Brain microvascular endothelial cell (primary cell): ENCODE measurements around the gene CLUH.

Experiments used
- DNase-seq: peaks from one replicate; pipeline ENCODE4 v3.0.0-alpha.2; 2020
- H3K27ac ChIP-seq: fragments of 250-450 bp; sonication (Bioruptor Pico); 2 replicates; pipeline ENCODE4 v1.5.1; 2020; ENCODE audit warnings: mild to moderate bottlenecking, moderate library complexity
- H3K27me3 ChIP-seq: fragments of 250-450 bp; sonication (Bioruptor Pico); replicated peaks from 2 replicates; pipeline ENCODE4 v1.5.1; 2020; ENCODE audit warnings: mild to moderate bottlenecking
- H3K36me3 ChIP-seq: fragments of 250-450 bp; sonication (Bioruptor Pico); replicated peaks from 2 replicates; pipeline ENCODE4 v1.5.1; 2020; ENCODE audit warnings: mild to moderate bottlenecking
- H3K4me3 ChIP-seq: 2 replicates; pipeline ENCODE4 v1.5.1; 2011; ENCODE audit warnings: low read depth, mild to moderate bottlenecking, control low read depth, low read length, moderate library complexity
- CTCF ChIP-seq: IDR thresholded peaks from 2 replicates; pipeline ENCODE4 v1.5.1; 2011; ENCODE audit warnings: low read depth, mild to moderate bottlenecking, moderate library complexity, low read length, control low read depth, inconsistent platforms; ENCODE audit errors: missing control alignments
- in situ Hi-C: cut with HindIII; loops from 2 replicates; pipeline ENCODE4 v1.10.0; 2017; ENCODE audit warnings: low sequenced_read_pairs, low pct_ligation_motif_present

The CLUH gene

GRCh38 chr17:2723997-2724783, 12.6 kb upstream of the CLUH start:
- H3K36me3 ChIP-seq: no peaks in the 10 kb centered on the region
- in situ Hi-C loops: no loop called here
- no peak overlapping the region for H3K27ac ChIP-seq
- TF ChIP-seq CTCF: no peak
- H3K27me3 ChIP-seq: peaks cover 22% of the 10 kb centered on the region
- no peak overlapping the region for H3K4me3 ChIP-seq
- no peak for DNase-seq

GRCh38 chr17:2723505-2723996, 12.0 kb upstream of the CLUH start:
- in situ Hi-C loops: no loop called here
- H3K27ac ChIP-seq: no peak overlapping the region
- no peaks in the 10 kb centered on the region for H3K36me3 ChIP-seq
- TF ChIP-seq CTCF: no peak
- no peak overlapping the region for H3K4me3 ChIP-seq
- peaks cover 22% of the 10 kb centered on the region for H3K27me3 ChIP-seq
- no peak for DNase-seq

GRCh38 chr17:2722611-2723010, 11.0 kb upstream of the CLUH start:
- Histone ChIP-seq H3K27me3 (peaks cover 22% of the 10 kb centered on the region), H3K27ac (no peak overlapping the region), H3K4me3 (no peak overlapping the region), H3K36me3 (no peaks in the 10 kb centered on the region)
- no peak for DNase-seq
- in situ Hi-C loops: no loop called here
- no peak for TF ChIP-seq CTCF

GRCh38 chr17:2721603-2722002, 10.0 kb upstream of the CLUH start:
- TF ChIP-seq CTCF: no peak

GRCh38 chr17:2719861-2720260, 8.3 kb upstream of the CLUH start:
- in situ Hi-C loops: no loop called here
- no peak for DNase-seq
- Histone ChIP-seq H3K4me3 (no peak overlapping the region), H3K27ac (no peak overlapping the region), H3K36me3 (no peaks in the 10 kb centered on the region), H3K27me3 (peaks cover 15% of the 10 kb centered on the region)
- TF ChIP-seq CTCF: no peak

More at GRCh38 chr17:2721603-2722002, 10.0 kb upstream of the CLUH start:
- Histone ChIP-seq H3K27ac (no peak overlapping the region), H3K4me3 (no peak overlapping the region), H3K27me3 (peaks cover 22% of the 10 kb centered on the region), H3K36me3 (no peaks in the 10 kb centered on the region)
- in situ Hi-C loops: no loop called here
- no peak for DNase-seq
